WERI-Rb-1 (cell line): ENCODE data around the gene SPEG.

Experiments
- DNase-seq: peaks from one replicate; pipeline ENCODE4 v3.0.0-alpha.2; 2020
- H3K27ac ChIP-seq: fragments of 250-450 bp; sonication (Bioruptor Pico); 2 replicates; pipeline ENCODE4 v1.5.1; 2020; ENCODE audit warnings: mild to moderate bottlenecking, moderate library complexity
- H3K27me3 ChIP-seq: fragments of 250-450 bp; sonication (Bioruptor Pico); 2 replicates; pipeline ENCODE4 v1.5.1; 2021; ENCODE audit warnings: mild to moderate bottlenecking, low read depth, moderate library complexity; ENCODE audit not compliant: insufficient read depth, severe bottlenecking
- H3K36me3 ChIP-seq: fragments of 250-450 bp; sonication (Bioruptor Pico); 2 replicates; pipeline ENCODE4 v1.5.1; 2020; ENCODE audit warnings: mild to moderate bottlenecking, moderate library complexity
- H3K4me3 ChIP-seq: 2 replicates; pipeline ENCODE4 v1.5.1; 2011; ENCODE audit warnings: low read depth, mild to moderate bottlenecking, control low read depth, low read length
- H3K9me3 ChIP-seq: fragments of 250-450 bp; sonication (Bioruptor Pico); 2 replicates; pipeline ENCODE4 v1.5.1; 2021; ENCODE audit warnings: mild to moderate bottlenecking, moderate library complexity; ENCODE audit not compliant: severe bottlenecking
- TF ChIP-seq, protein P1 (sequence below): IDR thresholded peaks from 2 replicates; pipeline ENCODE4 v1.5.1; 2011; ENCODE audit warnings: low read depth, mild to moderate bottlenecking, control low read depth, inconsistent platforms, low read length

SPEG gene

DNA sequence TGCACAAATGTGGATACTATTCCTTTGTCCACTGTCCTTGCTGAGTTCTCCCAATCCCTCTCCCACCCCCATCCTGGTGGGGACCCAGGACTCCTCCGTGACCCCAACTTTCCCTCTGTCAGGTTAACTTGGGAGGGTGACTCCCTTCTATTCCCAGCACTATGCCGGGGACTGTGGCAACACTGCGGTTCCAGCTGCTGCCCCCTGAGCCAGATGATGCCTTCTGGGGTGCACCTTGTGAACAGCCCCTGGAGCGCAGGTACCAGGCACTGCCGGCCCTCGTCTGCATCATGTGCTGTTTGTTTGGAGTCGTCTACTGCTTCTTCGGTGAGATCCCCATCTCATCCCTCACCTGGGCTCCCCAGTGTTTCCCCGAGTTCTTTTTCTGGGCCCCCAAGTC is 109.9 kb downstream of the SPEG start:
- no peaks in the 10 kb centered on the region for H3K27me3 ChIP-seq
- peaks cover 59% of the 10 kb centered on the region for H3K36me3 ChIP-seq
- H3K27ac ChIP-seq, result peak overlapping the region; percentile 81
- no peak for DNase-seq
- no peaks in the 10 kb centered on the region for H3K9me3 ChIP-seq
- H3K4me3 ChIP-seq, result peak overlapping the region; percentile 88
- TF ChIP-seq, protein P1, sequence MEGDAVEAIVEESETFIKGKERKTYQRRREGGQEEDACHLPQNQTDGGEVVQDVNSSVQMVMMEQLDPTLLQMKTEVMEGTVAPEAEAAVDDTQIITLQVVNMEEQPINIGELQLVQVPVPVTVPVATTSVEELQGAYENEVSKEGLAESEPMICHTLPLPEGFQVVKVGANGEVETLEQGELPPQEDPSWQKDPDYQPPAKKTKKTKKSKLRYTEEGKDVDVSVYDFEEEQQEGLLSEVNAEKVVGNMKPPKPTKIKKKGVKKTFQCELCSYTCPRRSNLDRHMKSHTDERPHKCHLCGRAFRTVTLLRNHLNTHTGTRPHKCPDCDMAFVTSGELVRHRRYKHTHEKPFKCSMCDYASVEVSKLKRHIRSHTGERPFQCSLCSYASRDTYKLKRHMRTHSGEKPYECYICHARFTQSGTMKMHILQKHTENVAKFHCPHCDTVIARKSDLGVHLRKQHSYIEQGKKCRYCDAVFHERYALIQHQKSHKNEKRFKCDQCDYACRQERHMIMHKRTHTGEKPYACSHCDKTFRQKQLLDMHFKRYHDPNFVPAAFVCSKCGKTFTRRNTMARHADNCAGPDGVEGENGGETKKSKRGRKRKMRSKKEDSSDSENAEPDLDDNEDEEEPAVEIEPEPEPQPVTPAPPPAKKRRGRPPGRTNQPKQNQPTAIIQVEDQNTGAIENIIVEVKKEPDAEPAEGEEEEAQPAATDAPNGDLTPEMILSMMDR, result no peak

DNA sequence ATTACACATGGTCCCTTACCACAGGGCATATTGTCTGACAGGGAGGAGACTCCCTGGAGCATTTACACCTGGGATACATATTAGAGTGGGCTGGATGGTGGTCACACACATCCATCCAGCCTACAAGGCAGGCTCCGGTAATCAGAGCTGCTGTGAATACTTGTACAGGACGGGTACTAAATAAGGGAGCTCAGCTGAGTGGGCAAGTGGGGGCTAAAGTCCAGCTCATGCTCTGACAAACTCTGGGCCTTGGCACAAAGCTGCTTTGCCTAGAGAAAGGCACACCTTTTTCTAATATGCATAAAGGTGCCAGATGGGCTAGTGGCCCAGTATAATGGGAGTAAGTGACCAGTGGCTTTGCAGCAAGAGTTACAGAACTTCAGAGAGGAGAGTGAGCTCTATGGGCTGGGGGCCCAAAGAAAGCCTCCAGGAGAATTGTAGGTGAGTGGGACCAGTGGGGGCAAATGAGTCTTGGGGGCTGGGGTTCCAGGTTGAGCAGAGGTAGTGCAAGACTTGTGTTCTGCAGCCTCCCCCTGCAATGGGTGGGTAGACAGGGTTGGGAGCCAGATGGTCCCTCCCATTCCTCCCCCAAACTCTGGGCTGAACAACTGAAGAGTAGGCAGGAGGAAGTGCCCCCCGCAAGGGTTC is 110.8 kb downstream of the SPEG start:
- Histone ChIP-seq H3K27me3 (no peaks in the 10 kb centered on the region), H3K9me3 (no peaks in the 10 kb centered on the region), H3K36me3 (peaks cover 56% of the 10 kb centered on the region), H3K4me3 (no peak overlapping the region), H3K27ac (no peak overlapping the region)
- no peak for DNase-seq
- TF ChIP-seq, protein P1, result no peak

GRCh38 chr2:219545943-219546352 is 111.3 kb downstream of the SPEG start:
- H3K27me3 ChIP-seq, result no peaks in the 10 kb centered on the region
- H3K27ac ChIP-seq, result no peak overlapping the region
- peaks cover 51% of the 10 kb centered on the region for H3K36me3 ChIP-seq
- no peak overlapping the region for H3K4me3 ChIP-seq
- no peak for DNase-seq
- no peaks in the 10 kb centered on the region for H3K9me3 ChIP-seq
- TF ChIP-seq, protein P1, result no peak

DNA sequence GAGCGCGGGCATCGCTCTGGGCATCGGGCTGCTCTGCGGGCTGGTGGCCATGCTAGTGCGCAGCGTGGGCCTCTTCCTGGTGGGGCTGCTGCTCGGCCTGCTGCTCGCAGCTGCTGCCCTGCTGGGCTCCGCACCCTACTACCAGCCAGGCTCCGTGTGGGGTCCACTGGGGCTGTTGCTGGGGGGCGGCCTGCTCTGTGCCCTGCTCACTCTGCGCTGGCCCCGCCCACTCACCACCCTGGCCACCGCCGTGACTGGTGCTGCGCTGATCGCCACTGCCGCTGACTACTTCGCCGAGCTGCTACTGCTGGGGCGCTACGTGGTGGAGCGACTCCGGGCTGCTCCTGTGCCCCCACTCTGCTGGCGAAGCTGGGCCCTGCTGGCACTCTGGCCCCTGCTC is 113.0 kb downstream of the SPEG start:
- Histone ChIP-seq H3K4me3 (no peak overlapping the region), H3K36me3 (peaks cover 44% of the 10 kb centered on the region), H3K9me3 (no peaks in the 10 kb centered on the region), H3K27me3 (no peaks in the 10 kb centered on the region), H3K27ac (no peak overlapping the region)
- no peak for DNase-seq
- TF ChIP-seq, protein P1, result no peak
